H1 (cell line): ENCODE data around the gene KHDRBS1. TPM values are rescaled to one million over a fixed set of nuclear protein-coding genes. Genes with fewer than 3 reads are reported as not detected.

ENCODE experiments used
- BRCA1 ChIP-seq: IDR thresholded peaks from 2 replicates; pipeline ENCODE4 v1.6.1; 2012; ENCODE audit warnings: low read depth, low read length, improper control_type of control experiment
- CBX8 ChIP-seq: fragments of 300-800, 300-1000 bp; sonication (generic); IDR thresholded peaks from 2 replicates; pipeline ENCODE4 v1.7.1; 2016; ENCODE audit warnings: low read depth, low read length, borderline replicate concordance
- CTBP2 ChIP-seq: IDR thresholded peaks from 2 replicates; pipeline ENCODE4 v1.7.0; 2011; ENCODE audit warnings: borderline replicate concordance, mild to moderate bottlenecking, moderate library complexity, mixed read lengths, low read length; ENCODE audit not compliant: insufficient read depth, insufficient read length
- EGR1 ChIP-seq: IDR thresholded peaks from 2 replicates; pipeline ENCODE4 v1.6.1; 2011; ENCODE audit warnings: low read depth, low read length, borderline replicate concordance
- JUN ChIP-seq: IDR thresholded peaks from 2 replicates; pipeline ENCODE4 v1.6.1; 2011; ENCODE audit warnings: low read depth, mild to moderate bottlenecking, improper control_type of control experiment, low read length
- KDM5A ChIP-seq: fragments of 200-600 bp; IDR thresholded peaks from 2 replicates; pipeline ENCODE4 v1.7.1; 2012; ENCODE audit warnings: mild to moderate bottlenecking, low read length, inconsistent platforms, mixed read lengths
- MAFK ChIP-seq: IDR thresholded peaks from 2 replicates; pipeline ENCODE4 v1.6.1; 2012; ENCODE audit warnings: low read depth, mild to moderate bottlenecking, improper control_type of control experiment, low read length
- NANOG ChIP-seq: IDR thresholded peaks from 2 replicates; pipeline ENCODE4 v1.6.1; 2011; ENCODE audit warnings: low read length, low read depth, mild to moderate bottlenecking, inconsistent platforms; ENCODE audit not compliant: insufficient read depth, poor library complexity, severe bottlenecking
- POLR2AphosphoS5 ChIP-seq: IDR thresholded peaks from 2 replicates; pipeline ENCODE4 v1.6.1; 2011; ENCODE audit warnings: low read depth, low read length
- RNF2 ChIP-seq: fragments of 200-900, 300-1000 bp; sonication (generic); IDR thresholded peaks from 2 replicates; pipeline ENCODE4 v1.7.1; 2016; ENCODE audit warnings: borderline replicate concordance, low read depth, mild to moderate bottlenecking, antibody characterized with exemption, low read length; ENCODE audit not compliant: poor library complexity, severe bottlenecking; ENCODE audit errors: missing control alignments
- SIN3A ChIP-seq, 2 experiments: IDR thresholded peaks in 1 of 2; conservative IDR thresholded peaks in 1 of 2; 2 replicates each; pipeline ENCODE4 v1.6.1; 2011 to 2012; ENCODE audit warnings: low read length in 2 of 2, improper control_type of control experiment in 1 of 2, low read depth in 1 of 2, mild to moderate bottlenecking in 1 of 2
- SIX5 ChIP-seq: IDR thresholded peaks from 2 replicates; pipeline ENCODE4 v1.6.1; 2011; ENCODE audit warnings: mild to moderate bottlenecking, low read depth, low read length
- SP1 ChIP-seq: IDR thresholded peaks from 2 replicates; pipeline ENCODE4 v1.6.1; 2011; ENCODE audit warnings: low read depth, low read length
- SRF ChIP-seq: IDR thresholded peaks from 2 replicates; pipeline ENCODE4 v1.6.1; 2011; ENCODE audit warnings: mild to moderate bottlenecking, low read depth, low read length, moderate library complexity
- SUZ12 ChIP-seq: fragments of 200-600 bp; sonication (generic); IDR thresholded peaks from 2 replicates; pipeline ENCODE4 v1.6.1; 2012; ENCODE audit warnings: mild to moderate bottlenecking, inconsistent platforms, low read length, moderate library complexity, mixed read lengths
- TAF7 ChIP-seq: optimal IDR thresholded peaks from 2 replicates; pipeline ENCODE3; 2011; ENCODE audit warnings: low read depth, mild to moderate bottlenecking, inconsistent platforms, low read length, moderate library complexity, borderline replicate concordance
- TBP ChIP-seq: IDR thresholded peaks from 2 replicates; pipeline ENCODE4 v1.6.1; 2011; ENCODE audit warnings: low read depth, low read length, improper control_type of control experiment
- TEAD4 ChIP-seq: IDR thresholded peaks from 2 replicates; pipeline ENCODE4 v1.6.1; 2012; ENCODE audit warnings: low read depth, low read length, inconsistent platforms, mixed read lengths
- polyA plus RNA-seq, 7 experiments: library from polyadenylated mRNA; depleted of rRNA in 3 of 7; stranded (reverse) in 5 of 7; unstranded in 2 of 7; fragments of >200 nt in 5 of 7; fragments of 200-250 nt in 2 of 7; gene quantifications; 1 replicate in 5 of 7; 2 replicates in 1 of 7; 4 replicates in 1 of 7; pipeline versions ENCODE4 v1.2.1 to v1.2.3, GENCODE V29; 2011 to 2013; ENCODE audit warnings: missing spikeins in 2 of 7, mixed read lengths in 2 of 7
- total RNA-seq: library from RNA; stranded (reverse); fragmentation: NEBNext Ultra II Directional; extraction: Animal tissue kit (Norgen Biotek cat#: 25700); gene quantifications from 2 replicates; pipeline ENCODE4 v1.2.1, GENCODE V29; 2021
- TF ChIP-seq, protein P1 (sequence below): IDR thresholded peaks from 2 replicates; pipeline ENCODE4 v1.6.1; 2012; ENCODE audit warnings: low read length, inconsistent platforms
- TF ChIP-seq, protein P2 (sequence below): IDR thresholded peaks from 2 replicates; pipeline ENCODE4 v1.6.1; 2011; ENCODE audit warnings: low read depth, mild to moderate bottlenecking, low read length; ENCODE audit not compliant: insufficient read depth

KHDRBS1 gene
- total and polyA plus RNA-seq, 2 of the 8 experiments (the other 6 are each of a cell fraction or from before 2014, with no cell fraction given) = 53.8 to 284 TPM

DNA sequence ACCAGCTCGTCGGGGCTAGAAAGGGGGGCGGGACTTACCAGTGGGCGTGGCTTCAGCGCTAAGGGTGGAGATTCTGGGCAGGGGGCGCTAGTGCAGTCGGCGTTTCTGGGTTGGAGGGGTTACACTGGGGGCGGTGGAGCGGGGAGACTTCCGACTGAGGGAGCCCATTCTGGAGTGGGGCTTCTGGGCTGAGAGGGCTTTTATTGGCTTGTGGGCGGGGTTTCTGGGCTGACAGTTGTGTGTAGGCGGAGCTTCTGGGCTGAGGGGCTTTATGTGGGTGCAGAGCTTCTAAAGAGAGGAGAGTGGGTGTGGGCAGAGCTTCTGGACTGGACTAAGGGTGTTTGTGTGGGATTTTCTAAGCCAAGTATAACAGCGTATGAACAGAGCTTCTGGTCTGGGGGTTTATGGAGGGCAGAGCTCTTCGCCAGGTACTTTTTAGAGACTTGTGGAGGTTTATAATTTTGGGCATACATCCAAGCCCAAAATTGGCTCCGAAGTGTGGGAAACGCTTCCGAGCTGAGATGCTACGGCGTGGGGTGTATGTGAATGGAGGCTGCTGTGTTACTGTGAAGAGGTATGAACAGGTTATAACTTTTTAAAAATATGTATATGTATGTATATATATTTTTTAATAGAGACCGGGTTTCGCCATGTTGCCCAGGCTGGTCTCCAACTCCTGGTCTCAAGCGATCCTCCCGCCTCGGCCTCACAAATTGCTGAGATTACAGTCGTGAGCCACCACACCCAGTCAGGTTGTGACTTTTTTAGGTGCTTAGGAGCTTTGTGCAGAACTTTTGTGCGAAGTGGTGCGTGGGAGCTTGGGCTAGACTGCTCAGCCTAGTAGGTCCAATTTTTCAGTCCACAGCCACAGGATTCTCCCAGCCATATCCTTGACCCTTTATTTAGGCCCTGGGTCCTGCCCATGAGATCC lies 59.9 kb downstream of the KHDRBS1 start (continued):
- TF ChIP-seq TEAD4 = peak; percentile 56; the same call in 1 of the 2 replicates
- peak in 1 of 2 experiments; percentile 4; a peak in 1 of 4 replicates for TF ChIP-seq SIN3A (conservative IDR thresholded peaks at IDR 0.05 in 1 of 2, IDR thresholded peaks at IDR 0.05 in 1 of 2; ENCODE audit: low read depth in 1 of 2, low read length in 2 of 2)
- no peak for TF ChIP-seq TAF7
- TF ChIP-seq CBX8 = no peak
- no peak for TF ChIP-seq MAFK
- TF ChIP-seq, protein P1, sequence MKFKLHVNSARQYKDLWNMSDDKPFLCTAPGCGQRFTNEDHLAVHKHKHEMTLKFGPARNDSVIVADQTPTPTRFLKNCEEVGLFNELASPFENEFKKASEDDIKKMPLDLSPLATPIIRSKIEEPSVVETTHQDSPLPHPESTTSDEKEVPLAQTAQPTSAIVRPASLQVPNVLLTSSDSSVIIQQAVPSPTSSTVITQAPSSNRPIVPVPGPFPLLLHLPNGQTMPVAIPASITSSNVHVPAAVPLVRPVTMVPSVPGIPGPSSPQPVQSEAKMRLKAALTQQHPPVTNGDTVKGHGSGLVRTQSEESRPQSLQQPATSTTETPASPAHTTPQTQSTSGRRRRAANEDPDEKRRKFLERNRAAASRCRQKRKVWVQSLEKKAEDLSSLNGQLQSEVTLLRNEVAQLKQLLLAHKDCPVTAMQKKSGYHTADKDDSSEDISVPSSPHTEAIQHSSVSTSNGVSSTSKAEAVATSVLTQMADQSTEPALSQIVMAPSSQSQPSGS = 0 out of 2 replicates have a peak, but pooled peaks have one; percentile 16
- no peak for TF ChIP-seq BRCA1
- TF ChIP-seq SIX5 = no peak
- TF ChIP-seq CTBP2 = no peak
- TF ChIP-seq, protein P2, sequence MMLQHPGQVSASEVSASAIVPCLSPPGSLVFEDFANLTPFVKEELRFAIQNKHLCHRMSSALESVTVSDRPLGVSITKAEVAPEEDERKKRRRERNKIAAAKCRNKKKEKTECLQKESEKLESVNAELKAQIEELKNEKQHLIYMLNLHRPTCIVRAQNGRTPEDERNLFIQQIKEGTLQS = no peak
- TF ChIP-seq TBP = peak; percentile 78; the same call in 1 of the 2 replicates
- TF ChIP-seq SP1 = peak; percentile 63; the same call in 1 of the 2 replicates
- TF ChIP-seq NANOG = no peak
- TF ChIP-seq JUN = no peak
- no peak; the same call in 1 of the 2 replicates for TF ChIP-seq POLR2AphosphoS5
- TF ChIP-seq KDM5A = no peak
- no peak for TF ChIP-seq SRF
- TF ChIP-seq EGR1 = peak; percentile 13; the same call in 1 of the 2 replicates
- no peak for TF ChIP-seq RNF2
- no peak for TF ChIP-seq SUZ12
